ENCODE measurements around the gene CEP250.

GRCh38 chr20:35529552-35529951 is 74.2 kb downstream of the CEP250 start, which contains the start of gene C20orf173:
- TF ChIP-seq CTCF (conservative IDR thresholded peaks at IDR 0.05; ENCODE audit: low read depth, low read length) (no peak), EZH2 (IDR thresholded peaks at IDR 0.05; ENCODE audit: low read length, unreplicated experiment) (no peak)
